Loucy (cell line): ENCODE measurements around the gene DYRK4.
A peak's percentile ranks its signal among the peaks of the same experiment; 100 is the strongest.

Source experiments
- H2AFZ ChIP-seq: fragments of 200-600 bp; sonication (generic); 2 replicates; pipeline ENCODE4 v1.6.0; 2016; ENCODE audit warnings: antibody characterized with exemption, mild to moderate bottlenecking, low read length, moderate library complexity
- H3F3A ChIP-seq: fragments of 200-600 bp; 2 replicates; pipeline ENCODE4 v1.6.0; 2016; ENCODE audit warnings: antibody characterized with exemption, low read depth, mild to moderate bottlenecking
- H3K27me3 ChIP-seq: fragments of 200-600 bp; sonication (generic); 2 replicates; pipeline ENCODE4 v1.6.1; 2014; ENCODE audit warnings: low read length, mild to moderate bottlenecking; ENCODE audit not compliant: insufficient read depth, poor library complexity, severe bottlenecking
- H3K36me3 ChIP-seq: fragments of 200-600 bp; sonication (generic); 2 replicates; pipeline ENCODE4 v1.6.1; 2016; ENCODE audit warnings: low read length; ENCODE audit not compliant: insufficient read depth
- H3K4me1 ChIP-seq: fragments of 200-600 bp; sonication (generic); 2 replicates; pipeline ENCODE4 v1.5.1; 2014; ENCODE audit warnings: low read length, mild to moderate bottlenecking; ENCODE audit not compliant: insufficient read depth, poor library complexity, severe bottlenecking
- H3K4me2 ChIP-seq: fragments of 200-600 bp; sonication (generic); 2 replicates; pipeline ENCODE4 v1.6.0; 2014; ENCODE audit warnings: antibody characterized with exemption, low read length, low read depth, mild to moderate bottlenecking; ENCODE audit not compliant: poor library complexity, severe bottlenecking
- H3K4me3 ChIP-seq: fragments of 200-600 bp; sonication (generic); 2 replicates; pipeline ENCODE4 v1.5.1; 2014; ENCODE audit warnings: low read length, mild to moderate bottlenecking, mixed read lengths; ENCODE audit not compliant: poor library complexity, severe bottlenecking
- H3K79me2 ChIP-seq: fragments of 200-600 bp; sonication (generic); 2 replicates; pipeline ENCODE4 v1.6.1; 2014; ENCODE audit warnings: low read length; ENCODE audit not compliant: insufficient read depth
- H3K9ac ChIP-seq: fragments of 200-600 bp; sonication (generic); 2 replicates; pipeline ENCODE4 v1.6.0; 2014; ENCODE audit warnings: mild to moderate bottlenecking, low read depth, low read length, moderate library complexity; ENCODE audit not compliant: poor library complexity, severe bottlenecking
- H3K9me2 ChIP-seq: fragments of 200-600 bp; sonication (generic); replicated peaks from 2 replicates; pipeline ENCODE4 v1.6.1; 2016; ENCODE audit warnings: low read depth, low read length, mixed read lengths
- H3K9me3 ChIP-seq: fragments of 200-600 bp; sonication (generic); 2 replicates; pipeline ENCODE4 v1.6.1; 2014; ENCODE audit warnings: mild to moderate bottlenecking, antibody characterized with exemption, low read length, low read depth; ENCODE audit not compliant: insufficient read depth
- H4K20me1 ChIP-seq: fragments of 200-600 bp; sonication (generic); 2 replicates; pipeline ENCODE4 v1.6.0; 2014; ENCODE audit warnings: antibody characterized with exemption, low read length, mild to moderate bottlenecking; ENCODE audit not compliant: insufficient read depth, poor library complexity, severe bottlenecking
- CTCF ChIP-seq: fragments of 200-600 bp; sonication (generic); conservative IDR thresholded peaks from 2 replicates; pipeline ENCODE4 v1.5.1; 2014; ENCODE audit warnings: mild to moderate bottlenecking, antibody characterized with exemption, low read length
- EZH2phosphoT487 ChIP-seq: fragments of 200-600 bp; IDR thresholded peaks from 2 replicates; pipeline ENCODE4 v1.6.1; 2018; ENCODE audit warnings: antibody characterized with exemption, mild to moderate bottlenecking, moderate library complexity, borderline replicate concordance

Gene DYRK4

GRCh38 chr12:4572680-4573079 lies 10.7 kb downstream of the DYRK4 start:
- H2AFZ ChIP-seq, result no peak overlapping the region
- H3K36me3 ChIP-seq, result peaks cover 3% of the 10 kb centered on the region; the same call in 1 of the 2 replicates
- no peak overlapping the region for H3K4me2 ChIP-seq
- no peaks in the 10 kb centered on the region for H3F3A ChIP-seq
- no peaks in the 10 kb centered on the region for H3K4me1 ChIP-seq
- no peak for TF ChIP-seq EZH2phosphoT487
- H3K9me2 ChIP-seq, result no peaks in the 10 kb centered on the region
- H3K9me3 ChIP-seq, result no peaks in the 10 kb centered on the region
- no peaks in the 10 kb centered on the region for H3K27me3 ChIP-seq
- no peaks in the 10 kb centered on the region for H4K20me1 ChIP-seq
- H3K79me2 ChIP-seq, result no peaks in the 10 kb centered on the region
- no peak overlapping the region for H3K4me3 ChIP-seq
- H3K9ac ChIP-seq, result no peak overlapping the region

GRCh38 chr12:4579305-4580102 lies 17.5 kb downstream of the DYRK4 start:
- H3K4me1 ChIP-seq, result no peaks in the 10 kb centered on the region
- no peaks in the 10 kb centered on the region for H3K27me3 ChIP-seq
- H3K36me3 ChIP-seq, result no peaks in the 10 kb centered on the region
- no peaks in the 10 kb centered on the region for H3K79me2 ChIP-seq
- H4K20me1 ChIP-seq, result no peaks in the 10 kb centered on the region
- H3K9ac ChIP-seq, result no peak overlapping the region
- no peaks in the 10 kb centered on the region for H3K9me2 ChIP-seq
- no peak overlapping the region for H2AFZ ChIP-seq
- H3K4me3 ChIP-seq, result no peak overlapping the region
- H3K4me2 ChIP-seq, result no peak overlapping the region
- H3F3A ChIP-seq, result no peaks in the 10 kb centered on the region
- TF ChIP-seq EZH2phosphoT487 (no peak), CTCF (0 out of 2 replicates have a peak, but pooled peaks have one; percentile 27)
- H3K9me3 ChIP-seq, result no peaks in the 10 kb centered on the region

- Histone ChIP-seq H3K9me3 (no peaks in the 10 kb centered on the region), H3K36me3 (no peaks in the 10 kb centered on the region), H3K4me2 (no peak overlapping the region), H3K9me2 (no peaks in the 10 kb centered on the region), H2AFZ (no peak overlapping the region), H3K4me1 (no peaks in the 10 kb centered on the region), H3K4me3 (no peak overlapping the region), H3K9ac (no peak overlapping the region), H4K20me1 (no peaks in the 10 kb centered on the region), H3F3A (no peaks in the 10 kb centered on the region), H3K79me2 (no peaks in the 10 kb centered on the region), H3K27me3 (no peaks in the 10 kb centered on the region)
- TF ChIP-seq EZH2phosphoT487, result no peak
- TF ChIP-seq CTCF, result no peak
These were observed 18.3 kb downstream of the DYRK4 start for GRCh38 chr12:4580281-4580688.

- no peak overlapping the region for H3K4me3 ChIP-seq
- no peaks in the 10 kb centered on the region for H4K20me1 ChIP-seq
- no peaks in the 10 kb centered on the region for H3K9me3 ChIP-seq
- H3K4me2 ChIP-seq, result no peak overlapping the region
- TF ChIP-seq CTCF, result no peak
- no peak for TF ChIP-seq EZH2phosphoT487
- H3K9me2 ChIP-seq, result no peaks in the 10 kb centered on the region
- no peaks in the 10 kb centered on the region for H3K4me1 ChIP-seq
- H3K36me3 ChIP-seq, result no peaks in the 10 kb centered on the region
- no peak overlapping the region for H2AFZ ChIP-seq
- no peak overlapping the region for H3K9ac ChIP-seq
- no peaks in the 10 kb centered on the region for H3K27me3 ChIP-seq
- H3F3A ChIP-seq, result no peaks in the 10 kb centered on the region
- no peaks in the 10 kb centered on the region for H3K79me2 ChIP-seq
These were observed 22.3 kb downstream of the DYRK4 start for GRCh38 chr12:4584281-4584680.
